Ovary (tissue), 3 donors: ENCODE results near the gene PTPN2.

Experiments
- CTCF ChIP-seq, 3 donors: fragments of 450-650 bp in 2 of 3; fragments of 200-600 bp in 1 of 3; IDR thresholded peaks; one replicate each; pipeline versions ENCODE4 v1.5.1 to v1.8.0; 2016 to 2022; ENCODE audit warnings: antibody characterized with exemption in 3 of 3, mild to moderate bottlenecking in 1 of 3
- EP300 ChIP-seq: sonication (generic); formaldehyde crosslinking; IDR thresholded peaks from one replicate; pipeline ENCODE4 v1.6.1; 2017; ENCODE audit warnings: antibody characterized with exemption
- POLR2A ChIP-seq: fragments of 450-650 bp; IDR thresholded peaks from one replicate; pipeline ENCODE4 v1.6.1; 2017; ENCODE audit warnings: antibody characterized with exemption, mild to moderate bottlenecking, moderate library complexity
- donor health status: DM: no; HTN: no; CAD: no.

GRCh38 chr18:12821408-12821807, 62.6 kb downstream of the PTPN2 start:
- TF ChIP-seq CTCF (IDR thresholded peaks at IDR 0.05) (no peak), EP300 (no peak), POLR2A (no peak)
